ENCODE measurements around the gene PRDX5.

PRDX5 gene

GRCh38 chr11:64344787-64345186, 26.9 kb downstream of the PRDX5 start:
- H3K27ac Mint-ChIP-seq: peak overlapping the region in 1 of 2 donors; percentile 38
- H3K36me3 Mint-ChIP-seq (ENCODE audit: insufficient read depth): peaks cover 43% of the 10 kb centered on the region
- no peak for ATAC-seq (replicated peaks)
- no peaks in the 10 kb centered on the region for H3K27me3 Mint-ChIP-seq
- H3K4me3 Mint-ChIP-seq: no peak overlapping the region
- DNase-seq: no peak
- no peaks in the 10 kb centered on the region for H3K9me3 Mint-ChIP-seq
- H3K4me1 Mint-ChIP-seq (ENCODE audit: low read depth in 2 of 2): peaks cover 21 to 39% of the 10 kb centered on the region in 2 donors

GRCh38 chr11:64347193-64347867, 29.4 kb downstream of the PRDX5 start:
- H3K4me3 Mint-ChIP-seq: no peak overlapping the region
- peaks cover 29% of the 10 kb centered on the region for H3K36me3 Mint-ChIP-seq (ENCODE audit: insufficient read depth)
- DNase-seq: no peak
- H3K27me3 Mint-ChIP-seq: no peaks in the 10 kb centered on the region
- H3K9me3 Mint-ChIP-seq: no peaks in the 10 kb centered on the region
- peaks cover 7 to 22% of the 10 kb centered on the region in 2 donors for H3K4me1 Mint-ChIP-seq (ENCODE audit: low read depth in 2 of 2)
- ATAC-seq (replicated peaks): no peak
- peak overlapping the region in 1 of 2 donors; percentile 68 for H3K27ac Mint-ChIP-seq

DNA sequence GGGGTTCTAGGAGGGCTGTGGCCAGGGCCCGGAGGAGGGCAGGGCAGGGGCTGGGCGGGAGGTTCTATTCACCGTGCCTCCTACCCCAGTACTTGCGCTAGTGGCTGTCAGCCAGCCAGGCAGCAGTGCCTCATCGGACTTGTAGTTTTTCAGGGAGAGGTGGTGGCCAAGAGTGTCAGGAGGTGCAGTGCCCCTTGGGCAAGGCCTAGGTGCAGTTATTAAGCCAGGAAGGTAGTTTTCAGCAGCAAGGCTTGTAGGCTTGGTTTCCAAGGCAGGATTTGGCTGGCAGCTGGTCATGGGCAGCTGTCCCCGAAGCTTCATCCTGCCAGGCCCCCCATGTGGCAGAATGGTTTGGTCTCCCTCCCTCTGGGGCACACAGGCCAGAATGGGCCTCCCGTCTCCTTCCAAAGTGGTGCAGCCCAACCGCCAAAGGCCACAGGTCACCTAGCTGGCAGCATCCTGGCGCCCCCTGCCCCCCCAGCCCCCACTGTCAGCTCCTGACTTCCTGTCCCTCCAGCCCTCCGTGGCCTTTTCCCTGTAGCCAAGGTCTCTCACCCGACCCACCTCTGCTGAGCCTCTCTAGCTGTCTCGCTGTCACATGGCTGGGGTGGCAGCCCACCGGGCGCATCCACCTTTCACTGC, 30.6 kb downstream of the PRDX5 start:
- Mint-ChIP-seq H3K27me3 (no peaks in the 10 kb centered on the region), H3K9me3 (no peaks in the 10 kb centered on the region), H3K27ac (no peak overlapping the region), H3K4me1 (ENCODE audit: low read depth in 2 of 2) (peaks cover 5 to 15% of the 10 kb centered on the region in 2 donors), H3K4me3 (no peak overlapping the region), H3K36me3 (ENCODE audit: insufficient read depth) (peaks cover 34% of the 10 kb centered on the region)
- no peak for DNase-seq
- no peak for ATAC-seq (replicated peaks)

DNA sequence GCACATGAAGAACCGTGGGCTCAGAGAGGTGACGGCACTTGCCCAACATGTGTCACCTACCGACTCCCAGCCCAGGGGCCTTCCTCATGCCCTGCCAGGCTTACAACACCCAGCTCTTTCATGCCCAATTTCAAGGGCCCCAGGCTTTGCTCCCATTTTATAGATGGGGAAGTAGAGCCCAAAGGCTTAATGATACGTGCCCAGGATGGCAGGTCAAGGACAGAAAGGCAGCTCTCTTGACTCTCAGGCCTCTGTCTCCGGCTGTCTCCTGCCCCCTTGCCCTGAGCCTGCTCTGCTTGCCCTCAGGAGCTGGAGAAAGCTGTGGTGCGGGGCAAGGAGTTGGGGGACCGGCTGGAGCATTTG, 31.1 kb downstream of the PRDX5 start:
- peak overlapping the region in 1 of 2 donors; percentile 55 for H3K27ac Mint-ChIP-seq

GRCh38 chr11:64349404-64349803, 31.5 kb downstream of the PRDX5 start:
- Mint-ChIP-seq H3K27me3 (no peaks in the 10 kb centered on the region), H3K36me3 (ENCODE audit: insufficient read depth) (peaks cover 37% of the 10 kb centered on the region), H3K9me3 (no peaks in the 10 kb centered on the region), H3K4me3 (no peak overlapping the region), H3K27ac (peak overlapping the region in 1 of 2 donors; percentile 55), H3K4me1 (ENCODE audit: low read depth in 2 of 2) (peaks cover 5 to 13% of the 10 kb centered on the region in 2 donors)
- ATAC-seq (replicated peaks) (no peak), DNase-seq (no peak)

More for the DNA sequence above, 31.1 kb downstream of the PRDX5 start:
- Mint-ChIP-seq H3K9me3 (no peaks in the 10 kb centered on the region), H3K36me3 (ENCODE audit: insufficient read depth) (peaks cover 34% of the 10 kb centered on the region), H3K27me3 (no peaks in the 10 kb centered on the region), H3K4me3 (no peak overlapping the region), H3K4me1 (ENCODE audit: low read depth in 2 of 2) (peaks cover 5 to 15% of the 10 kb centered on the region in 2 donors)
- no peak for ATAC-seq (replicated peaks)
- no peak for DNase-seq

DNA sequence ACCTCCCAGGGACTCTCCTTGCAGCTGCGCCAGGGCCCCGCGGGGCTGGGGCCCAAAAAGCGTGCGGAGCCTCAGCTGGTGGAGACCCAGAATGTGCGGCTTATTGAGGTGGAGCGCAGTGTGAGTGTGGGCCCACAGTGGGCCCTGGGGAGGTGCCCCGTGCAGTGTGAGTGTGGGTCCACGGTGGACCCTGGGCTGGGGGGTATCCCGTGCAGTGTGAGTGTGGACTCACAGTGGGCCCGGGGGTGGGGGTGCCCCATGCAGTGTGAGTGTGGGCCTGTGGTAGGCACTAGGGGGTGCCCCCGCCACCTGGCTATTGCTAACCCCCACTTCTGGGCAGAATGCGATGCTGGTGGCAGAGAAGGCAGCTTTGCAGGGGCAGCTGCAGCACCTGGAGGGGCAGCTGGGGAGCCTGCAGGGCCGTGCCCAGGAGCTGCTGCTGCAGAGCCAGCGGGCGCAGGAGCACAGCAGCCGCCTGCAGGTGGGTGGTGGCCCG, 33.3 kb downstream of the PRDX5 start:
- H3K27me3 Mint-ChIP-seq: no peaks in the 10 kb centered on the region
- no peak overlapping the region for H3K4me3 Mint-ChIP-seq
- no peak for ATAC-seq (replicated peaks)
- H3K36me3 Mint-ChIP-seq (ENCODE audit: insufficient read depth): peaks cover 39% of the 10 kb centered on the region
- DNase-seq: no peak
- H3K27ac Mint-ChIP-seq: peak overlapping the region in 1 of 2 donors; percentile 41
- no peaks in the 10 kb centered on the region for H3K9me3 Mint-ChIP-seq
- H3K4me1 Mint-ChIP-seq (ENCODE audit: low read depth in 2 of 2): peaks cover 0 to 6% of the 10 kb centered on the region in 2 donors

DNA sequence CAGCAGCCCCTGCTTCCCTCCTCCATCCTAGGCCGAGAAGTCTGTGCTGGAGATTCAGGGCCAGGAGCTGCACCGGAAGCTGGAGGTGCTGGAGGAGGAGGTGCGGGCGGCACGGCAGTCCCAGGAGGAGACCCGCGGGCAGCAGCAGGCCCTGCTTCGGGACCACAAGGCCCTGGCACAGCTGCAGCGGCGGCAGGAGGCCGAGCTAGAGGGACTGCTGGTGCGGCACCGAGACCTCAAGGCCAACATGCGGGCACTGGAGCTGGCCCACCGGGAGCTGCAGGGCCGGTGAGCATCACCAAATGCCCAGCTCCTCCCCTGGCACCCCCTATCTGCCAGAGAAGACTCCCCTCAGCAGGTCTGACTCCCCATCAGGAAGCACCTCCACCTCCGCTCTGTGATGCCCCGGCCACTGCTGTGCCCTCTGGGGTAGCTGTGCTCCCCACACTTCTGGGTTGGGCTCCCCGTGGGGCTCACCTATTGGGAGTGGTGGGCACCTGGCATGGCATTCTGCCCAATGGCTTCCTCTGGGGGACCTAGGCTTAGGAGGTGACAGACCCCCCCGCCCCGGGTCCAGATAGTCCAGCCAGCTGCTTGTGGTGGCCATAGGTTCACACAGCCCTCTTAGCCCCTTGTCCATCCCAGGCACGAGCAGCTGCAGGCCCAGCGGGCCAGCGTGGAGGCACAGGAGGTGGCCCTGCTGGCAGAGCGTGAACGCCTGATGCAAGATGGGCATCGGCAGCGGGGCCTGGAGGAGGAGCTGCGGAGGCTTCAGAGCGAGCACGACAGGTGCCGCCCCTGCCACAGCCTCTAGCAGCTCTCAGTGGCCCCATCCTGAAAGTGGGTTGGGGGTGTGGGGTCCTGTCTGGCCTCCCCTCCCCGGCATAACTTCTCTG, 34.4 kb downstream of the PRDX5 start:
- no peak overlapping the region for H3K27ac Mint-ChIP-seq
- H3K4me3 Mint-ChIP-seq: no peak overlapping the region
- no peaks in the 10 kb centered on the region for H3K9me3 Mint-ChIP-seq
- H3K36me3 Mint-ChIP-seq (ENCODE audit: insufficient read depth): peaks cover 27% of the 10 kb centered on the region
- peaks cover 4 to 12% of the 10 kb centered on the region in 2 donors for H3K4me1 Mint-ChIP-seq (ENCODE audit: low read depth in 2 of 2)
- DNase-seq (no peak), ATAC-seq (replicated peaks) (no peak)
- no peaks in the 10 kb centered on the region for H3K27me3 Mint-ChIP-seq

DNA sequence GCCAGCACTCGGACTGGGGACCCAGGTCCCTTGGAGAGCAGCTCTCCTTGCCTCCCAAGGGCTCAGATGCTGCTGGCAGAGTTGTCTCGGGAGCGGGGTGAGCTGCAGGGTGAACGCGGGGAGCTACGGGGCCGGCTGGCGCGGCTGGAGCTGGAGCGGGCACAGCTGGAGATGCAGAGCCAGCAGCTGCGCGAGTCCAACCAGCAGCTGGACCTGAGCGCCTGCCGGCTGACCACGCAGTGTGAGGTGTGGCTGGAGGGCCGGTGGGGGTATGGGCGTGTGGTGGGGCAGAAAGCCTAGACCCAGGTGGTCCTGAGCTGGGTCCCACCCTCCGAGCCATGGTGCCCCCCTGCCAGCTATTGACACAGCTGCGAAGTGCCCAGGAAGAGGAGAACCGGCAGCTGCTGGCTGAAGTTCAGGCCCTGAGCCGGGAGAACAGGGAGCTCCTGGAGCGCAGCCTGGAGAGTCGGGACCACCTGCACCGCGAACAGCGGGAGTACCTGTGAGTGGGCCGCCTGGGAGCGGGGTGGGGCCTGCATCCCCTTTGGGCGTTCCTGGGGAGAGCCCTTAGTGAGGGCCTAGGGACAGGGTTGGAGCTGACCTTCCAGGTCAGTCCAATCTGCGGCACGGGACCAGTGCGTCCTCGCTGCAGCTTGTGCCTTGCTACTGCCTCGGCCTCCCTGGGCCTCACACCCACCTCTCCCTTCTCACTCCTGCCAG, 35.2 kb downstream of the PRDX5 start:
- DNase-seq: no peak
- ATAC-seq (replicated peaks): no peak
- peaks cover 9 to 18% of the 10 kb centered on the region in 2 donors for H3K4me1 Mint-ChIP-seq (ENCODE audit: low read depth in 2 of 2)
- no peak overlapping the region for H3K4me3 Mint-ChIP-seq
- H3K27me3 Mint-ChIP-seq: no peaks in the 10 kb centered on the region
- H3K27ac Mint-ChIP-seq: no peak overlapping the region
- H3K36me3 Mint-ChIP-seq (ENCODE audit: insufficient read depth): peaks cover 19% of the 10 kb centered on the region
- no peaks in the 10 kb centered on the region for H3K9me3 Mint-ChIP-seq

GRCh38 chr11:64353715-64354506, 36.0 kb downstream of the PRDX5 start:
- H3K36me3 Mint-ChIP-seq (ENCODE audit: insufficient read depth): peaks cover 19% of the 10 kb centered on the region
- no peaks in the 10 kb centered on the region for H3K9me3 Mint-ChIP-seq
- DNase-seq: no peak
- peaks cover 10 to 20% of the 10 kb centered on the region in 2 donors for H3K4me1 Mint-ChIP-seq (ENCODE audit: low read depth in 2 of 2)
- no peak overlapping the region for H3K27ac Mint-ChIP-seq
- no peak for ATAC-seq (replicated peaks)
- no peaks in the 10 kb centered on the region for H3K27me3 Mint-ChIP-seq
- no peak overlapping the region for H3K4me3 Mint-ChIP-seq

GRCh38 chr11:64355078-64355940, 37.4 kb downstream of the PRDX5 start:
- ATAC-seq (replicated peaks) (no peak), DNase-seq (no peak)
- Mint-ChIP-seq H3K36me3 (ENCODE audit: insufficient read depth) (peaks cover 15% of the 10 kb centered on the region), H3K9me3 (no peaks in the 10 kb centered on the region), H3K27ac (peak overlapping the region in 1 of 2 donors; percentile 10), H3K4me1 (ENCODE audit: low read depth in 2 of 2) (peaks cover 20 to 29% of the 10 kb centered on the region in 2 donors), H3K27me3 (no peaks in the 10 kb centered on the region), H3K4me3 (no peak overlapping the region)

DNA sequence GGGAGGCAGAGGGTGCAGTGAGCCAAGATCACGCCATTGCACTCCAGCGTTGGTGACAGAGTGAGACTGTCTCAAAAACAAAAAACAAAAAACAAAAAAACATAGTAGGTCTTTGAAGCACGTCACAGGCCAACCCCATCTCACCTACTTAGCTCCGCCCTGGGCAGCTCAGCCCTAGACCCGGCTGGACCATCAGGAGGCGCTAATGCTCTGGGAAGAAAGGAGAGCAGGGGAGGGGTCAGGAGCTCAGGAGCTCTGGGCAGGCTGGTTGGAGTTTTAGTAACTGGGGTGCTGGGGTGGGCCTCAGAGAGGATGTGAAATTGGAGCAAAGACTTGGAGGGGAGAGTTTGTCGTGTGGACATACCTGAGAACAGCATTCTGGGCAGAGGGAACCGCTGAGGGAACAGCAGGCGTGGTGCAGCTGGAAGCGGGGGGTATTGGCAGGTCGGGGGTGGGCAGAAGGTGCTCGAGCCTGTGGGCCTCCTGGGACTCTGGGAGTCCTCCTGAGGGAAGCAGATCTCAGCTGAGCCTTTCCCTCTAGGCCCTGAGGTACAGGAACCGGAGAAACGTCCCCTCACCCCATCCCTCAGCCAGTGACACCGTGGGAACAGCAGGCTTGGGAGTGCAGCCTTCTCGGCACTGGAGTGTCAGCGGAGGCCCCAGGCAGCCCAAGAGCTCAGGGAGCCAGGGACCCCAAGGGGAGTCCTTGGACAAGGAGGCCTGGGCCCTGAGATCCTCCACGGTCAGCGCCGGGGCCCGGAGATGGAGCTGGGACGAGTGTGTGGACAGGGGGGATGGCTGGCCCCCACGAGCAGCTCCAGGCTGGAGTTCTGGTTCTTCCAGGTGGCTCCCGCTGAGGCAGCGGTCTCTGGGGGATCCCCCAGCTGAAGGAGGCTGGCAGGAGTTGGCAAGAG, 38.8 kb downstream of the PRDX5 start:
- peak overlapping the region; percentile 39 to 40 for H3K4me3 Mint-ChIP-seq
- no peaks in the 10 kb centered on the region for H3K9me3 Mint-ChIP-seq
- peaks cover 19% of the 10 kb centered on the region for H3K36me3 Mint-ChIP-seq (ENCODE audit: insufficient read depth)
- H3K27me3 Mint-ChIP-seq: no peaks in the 10 kb centered on the region
- ATAC-seq (replicated peaks) (no peak), DNase-seq (no peak)
- H3K4me1 Mint-ChIP-seq (ENCODE audit: low read depth in 2 of 2): peaks cover 22 to 30% of the 10 kb centered on the region in 2 donors
- peak overlapping the region; percentile 83 to 91 for H3K27ac Mint-ChIP-seq
